ENCODE data around the gene EDC3. TPM values are rescaled to one million over a fixed set of nuclear protein-coding genes. Genes with fewer than 3 reads are reported as not detected.

The EDC3 gene
- total RNA-seq, 1 experiment from 2014 or later: 14.7 TPM

DNA sequence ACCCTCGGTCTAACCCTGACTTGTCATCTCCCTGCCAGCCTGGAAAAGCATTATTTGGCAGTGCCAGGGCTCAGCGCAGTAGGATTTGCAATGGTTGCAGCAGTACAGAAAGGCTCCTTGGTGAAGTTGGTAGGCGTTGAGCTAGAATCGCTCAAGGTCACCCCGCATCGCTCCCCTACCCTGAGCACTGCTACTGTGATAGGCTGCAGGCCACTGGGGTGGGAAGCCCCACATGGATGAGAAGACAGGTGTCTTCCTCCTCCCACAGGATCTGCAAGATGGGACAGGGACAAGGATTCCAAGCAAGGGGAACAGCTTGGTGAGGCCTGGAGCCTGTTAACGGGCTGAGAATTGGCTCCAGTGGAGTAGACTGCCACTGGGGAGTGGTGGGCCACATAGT, 69.5 kb downstream of the EDC3 start:
- H3K9me3 ChIP-seq (ENCODE audit: low read length): no peaks in the 10 kb centered on the region
- H3K79me2 ChIP-seq (ENCODE audit: low read length): peaks cover 22% of the 10 kb centered on the region
- H2AFZ ChIP-seq (ENCODE audit: low read length): no peak overlapping the region

GRCh38 chr15:74625693-74626092, 70.1 kb downstream of the EDC3 start:
- Histone ChIP-seq H3K9me3 (ENCODE audit: low read length) (no peaks in the 10 kb centered on the region), H4K20me1 (ENCODE audit: insufficient read depth, low read depth, low read length) (peaks cover 47% of the 10 kb centered on the region), H3K4me1 (ENCODE audit: low read length) (peaks cover 36% of the 10 kb centered on the region), H3K27ac (ENCODE audit: low read length) (no peak overlapping the region), H2AFZ (ENCODE audit: low read length) (no peak overlapping the region), H3K9ac (ENCODE audit: low read length) (no peak overlapping the region), H3K27me3 (ENCODE audit: low read length) (no peaks in the 10 kb centered on the region), H3K79me2 (ENCODE audit: low read length) (peaks cover 29% of the 10 kb centered on the region), H3K9me2 (replicated peaks; ENCODE audit: insufficient read depth, low read length) (no peaks in the 10 kb centered on the region), H3K4me2 (ENCODE audit: low read depth, low read length, poor library complexity, severe bottlenecking) (no peak overlapping the region), H3K4me3 (ENCODE audit: low read length) (no peak overlapping the region), H3K36me3 (ENCODE audit: insufficient read depth, low read length) (peaks cover 51% of the 10 kb centered on the region; the same call in 1 of the 2 replicates)
- no peak for DNase-seq

More for the DNA sequence above, 69.5 kb downstream of the EDC3 start:
- H3K4me2 ChIP-seq (ENCODE audit: low read depth, low read length, poor library complexity, severe bottlenecking): no peak overlapping the region
- peak overlapping the region; percentile 48; the same call in 1 of the 2 replicates for H3K27ac ChIP-seq (ENCODE audit: low read length)
- H3K36me3 ChIP-seq (ENCODE audit: insufficient read depth, low read length): peaks cover 48% of the 10 kb centered on the region; the same call in 1 of the 2 replicates
- H3K27me3 ChIP-seq (ENCODE audit: low read length): no peaks in the 10 kb centered on the region
- no peaks in the 10 kb centered on the region for H3K9me2 ChIP-seq (replicated peaks; ENCODE audit: insufficient read depth, low read length)
- H3K4me3 ChIP-seq (ENCODE audit: low read length): no peak overlapping the region
- H3K9ac ChIP-seq (ENCODE audit: low read length): peak overlapping the region; percentile 20; the same call in 1 of the 2 replicates
- peaks cover 42% of the 10 kb centered on the region for H4K20me1 ChIP-seq (ENCODE audit: insufficient read depth, low read depth, low read length)
- DNase-seq: no peak
- peaks cover 36% of the 10 kb centered on the region for H3K4me1 ChIP-seq (ENCODE audit: low read length)

DNA sequence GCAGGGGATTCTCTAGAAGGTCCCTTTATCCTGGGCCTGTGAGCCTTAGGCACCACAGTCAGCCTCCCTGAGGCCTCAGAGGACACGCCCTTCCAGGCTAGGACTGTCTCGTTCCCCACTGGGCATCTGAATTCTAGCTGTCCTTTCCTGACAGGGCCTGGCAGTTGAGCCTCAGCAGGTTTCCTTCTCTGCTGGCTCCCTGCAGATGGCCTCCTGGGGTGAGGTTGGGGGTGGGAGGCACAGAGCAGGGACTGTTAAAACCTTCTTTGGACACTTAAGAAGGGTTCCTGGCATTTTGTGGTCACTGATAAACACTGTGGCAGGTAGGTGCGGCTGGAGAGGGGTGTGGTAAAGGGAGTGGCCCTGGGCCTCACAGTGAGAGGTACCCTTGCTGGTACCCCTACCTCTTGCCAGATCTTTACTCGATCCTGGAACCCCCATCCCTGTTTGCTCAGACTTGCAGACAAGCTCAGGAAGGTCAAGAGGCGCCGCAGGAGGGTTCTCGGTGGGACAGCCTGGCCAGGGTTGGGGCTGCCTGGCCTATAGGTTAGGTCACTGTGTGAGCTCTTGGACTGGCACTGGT, 71.7 kb downstream of the EDC3 start:
- no peak overlapping the region for H3K4me2 ChIP-seq (ENCODE audit: low read depth, low read length, poor library complexity, severe bottlenecking)
- H4K20me1 ChIP-seq (ENCODE audit: insufficient read depth, low read depth, low read length): peaks cover 46% of the 10 kb centered on the region
- no peaks in the 10 kb centered on the region for H3K27me3 ChIP-seq (ENCODE audit: low read length)
- no peak for DNase-seq
- H3K27ac ChIP-seq (ENCODE audit: low read length): no peak overlapping the region
- H3K79me2 ChIP-seq (ENCODE audit: low read length): peaks cover 45% of the 10 kb centered on the region
- H3K4me1 ChIP-seq (ENCODE audit: low read length): peaks cover 22% of the 10 kb centered on the region
- H3K9me3 ChIP-seq (ENCODE audit: low read length): no peaks in the 10 kb centered on the region
- no peak overlapping the region for H2AFZ ChIP-seq (ENCODE audit: low read length)
- H3K9ac ChIP-seq (ENCODE audit: low read length): no peak overlapping the region
- H3K9me2 ChIP-seq (replicated peaks; ENCODE audit: insufficient read depth, low read length): no peaks in the 10 kb centered on the region
- H3K36me3 ChIP-seq (ENCODE audit: insufficient read depth, low read length): peaks cover 49% of the 10 kb centered on the region
- H3K4me3 ChIP-seq (ENCODE audit: low read length): no peak overlapping the region

GRCh38 chr15:74622758-74623157, 73.1 kb downstream of the EDC3 start:
- Histone ChIP-seq H4K20me1 (ENCODE audit: insufficient read depth, low read depth, low read length) (peaks cover 60% of the 10 kb centered on the region), H3K4me1 (ENCODE audit: low read length) (peaks cover 22% of the 10 kb centered on the region), H3K9ac (ENCODE audit: low read length) (no peak overlapping the region), H2AFZ (ENCODE audit: low read length) (no peak overlapping the region), H3K27me3 (ENCODE audit: low read length) (no peaks in the 10 kb centered on the region), H3K4me3 (ENCODE audit: low read length) (no peak overlapping the region), H3K79me2 (ENCODE audit: low read length) (peaks cover 58% of the 10 kb centered on the region), H3K27ac (ENCODE audit: low read length) (no peak overlapping the region), H3K9me2 (replicated peaks; ENCODE audit: insufficient read depth, low read length) (no peaks in the 10 kb centered on the region), H3K36me3 (ENCODE audit: insufficient read depth, low read length) (peaks cover 46% of the 10 kb centered on the region), H3K9me3 (ENCODE audit: low read length) (no peaks in the 10 kb centered on the region), H3K4me2 (ENCODE audit: low read depth, low read length, poor library complexity, severe bottlenecking) (no peak overlapping the region)
- DNase-seq: no peak

DNA sequence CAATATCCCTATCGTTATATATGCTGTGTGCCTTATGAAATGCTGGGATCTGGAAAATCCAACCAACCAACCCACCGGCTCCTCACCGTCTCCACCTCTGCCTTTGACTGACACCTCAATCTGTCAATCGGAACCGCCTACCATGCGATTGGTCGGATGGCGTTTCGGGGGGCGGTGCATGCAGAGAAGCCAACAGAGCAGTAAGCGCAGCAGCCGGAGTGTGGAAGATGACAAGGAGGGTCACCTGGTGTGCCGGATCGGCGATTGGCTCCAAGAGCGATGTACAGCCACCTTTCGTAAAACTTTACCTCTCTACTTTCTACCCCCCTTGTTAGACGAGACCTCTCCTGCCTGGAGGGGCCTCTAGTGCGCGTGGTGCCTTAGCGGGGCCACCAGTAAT, 73.9 kb downstream of the EDC3 start:
- no peak overlapping the region for H2AFZ ChIP-seq (ENCODE audit: low read length)
- no peaks in the 10 kb centered on the region for H3K9me2 ChIP-seq (replicated peaks; ENCODE audit: insufficient read depth, low read length)
- no peaks in the 10 kb centered on the region for H3K27me3 ChIP-seq (ENCODE audit: low read length)
- H4K20me1 ChIP-seq (ENCODE audit: insufficient read depth, low read depth, low read length): peaks cover 60% of the 10 kb centered on the region
- no peaks in the 10 kb centered on the region for H3K9me3 ChIP-seq (ENCODE audit: low read length)
- H3K9ac ChIP-seq (ENCODE audit: low read length): no peak overlapping the region
- peaks cover 66% of the 10 kb centered on the region for H3K79me2 ChIP-seq (ENCODE audit: low read length)
- no peak overlapping the region for H3K27ac ChIP-seq (ENCODE audit: low read length)
- peaks cover 46% of the 10 kb centered on the region for H3K36me3 ChIP-seq (ENCODE audit: insufficient read depth, low read length)
- H3K4me1 ChIP-seq (ENCODE audit: low read length): peaks cover 24% of the 10 kb centered on the region
- H3K4me2 ChIP-seq (ENCODE audit: low read depth, low read length, poor library complexity, severe bottlenecking): no peak overlapping the region
- H3K4me3 ChIP-seq (ENCODE audit: low read length): no peak overlapping the region
- DNase-seq: no peak

DNA sequence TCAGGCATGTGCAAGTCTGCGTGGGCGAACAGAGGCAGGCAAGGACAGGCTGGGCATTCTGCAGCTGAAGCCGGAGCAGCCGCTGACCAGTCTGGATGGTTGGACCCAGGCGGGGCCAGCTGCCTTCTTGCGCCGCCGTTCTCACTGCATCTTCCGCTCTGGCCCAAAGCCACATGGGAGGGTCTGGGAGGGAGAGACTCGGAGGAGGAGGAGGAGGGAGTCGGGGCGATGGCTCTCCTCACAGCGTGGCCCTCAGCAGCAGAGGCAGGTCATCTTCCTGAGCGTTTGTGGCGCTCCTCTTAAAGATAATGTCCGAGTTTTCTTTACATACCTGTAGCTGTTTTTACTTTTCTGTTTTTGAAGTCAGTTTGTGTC, 74.3 kb downstream of the EDC3 start:
- Histone ChIP-seq H3K27ac (ENCODE audit: low read length) (no peak overlapping the region), H3K36me3 (ENCODE audit: insufficient read depth, low read length) (peaks cover 45% of the 10 kb centered on the region), H3K27me3 (ENCODE audit: low read length) (no peaks in the 10 kb centered on the region), H4K20me1 (ENCODE audit: insufficient read depth, low read depth, low read length) (peaks cover 63% of the 10 kb centered on the region), H3K9ac (ENCODE audit: low read length) (no peak overlapping the region), H3K9me2 (replicated peaks; ENCODE audit: insufficient read depth, low read length) (no peaks in the 10 kb centered on the region), H3K4me2 (ENCODE audit: low read depth, low read length, poor library complexity, severe bottlenecking) (no peak overlapping the region), H2AFZ (ENCODE audit: low read length) (no peak overlapping the region), H3K9me3 (ENCODE audit: low read length) (no peaks in the 10 kb centered on the region), H3K79me2 (ENCODE audit: low read length) (peaks cover 70% of the 10 kb centered on the region), H3K4me3 (ENCODE audit: low read length) (no peak overlapping the region), H3K4me1 (ENCODE audit: low read length) (peaks cover 24% of the 10 kb centered on the region)
- DNase-seq: no peak

DNA sequence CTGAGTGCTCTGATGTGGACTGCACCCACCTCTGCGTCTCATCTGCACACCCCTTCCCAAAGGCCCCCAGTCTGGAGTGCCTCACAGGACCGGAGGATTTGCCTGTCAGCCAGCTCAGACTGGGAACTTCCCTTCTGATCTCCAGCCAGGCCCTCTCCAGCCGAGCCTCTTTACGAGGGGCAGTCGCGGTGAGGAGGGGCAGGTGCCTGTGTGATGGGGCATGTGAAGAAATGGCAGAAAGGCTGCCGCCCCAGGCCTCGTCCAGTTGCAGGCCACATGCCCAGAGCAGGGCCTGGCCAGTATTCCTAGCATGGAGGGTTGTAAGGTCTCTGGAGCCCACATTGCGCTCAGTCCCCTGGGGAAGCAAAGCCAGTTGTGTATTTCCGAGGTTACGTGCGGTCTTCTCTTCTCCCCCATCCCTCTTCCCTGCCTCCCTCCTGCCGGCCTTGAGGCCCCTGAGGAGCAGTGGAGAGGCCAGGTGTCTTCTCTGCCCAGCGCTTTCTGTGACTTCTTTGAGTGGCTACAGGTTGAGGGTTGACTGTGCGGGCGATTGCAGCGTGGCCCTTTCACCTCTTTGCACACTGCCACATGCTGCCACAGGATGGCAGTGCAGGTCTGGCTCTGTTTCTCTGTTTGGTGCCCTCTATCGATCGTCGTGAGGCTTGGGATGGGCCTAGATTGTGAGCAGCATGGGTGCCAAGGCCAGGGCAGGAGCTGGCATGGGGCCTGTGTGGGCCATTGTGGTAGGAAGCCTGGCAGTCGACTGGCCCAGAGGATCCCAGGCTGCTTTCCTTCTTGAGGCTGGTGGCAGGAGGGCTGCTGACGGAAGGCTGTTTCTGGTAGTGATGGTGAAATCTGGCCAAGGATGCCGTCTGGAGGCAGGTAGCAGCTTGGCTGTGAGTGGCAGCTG, 74.9 kb downstream of the EDC3 start:
- Histone ChIP-seq H3K9ac (ENCODE audit: low read length) (peak overlapping the region; percentile 24; the same call in 1 of the 2 replicates), H2AFZ (ENCODE audit: low read length) (no peak overlapping the region), H3K4me2 (ENCODE audit: low read depth, low read length, poor library complexity, severe bottlenecking) (no peak overlapping the region), H3K9me3 (ENCODE audit: low read length) (no peaks in the 10 kb centered on the region), H3K27me3 (ENCODE audit: low read length) (no peaks in the 10 kb centered on the region), H4K20me1 (ENCODE audit: insufficient read depth, low read depth, low read length) (peaks cover 64% of the 10 kb centered on the region), H3K9me2 (replicated peaks; ENCODE audit: insufficient read depth, low read length) (no peaks in the 10 kb centered on the region), H3K27ac (ENCODE audit: low read length) (no peak overlapping the region), H3K4me3 (ENCODE audit: low read length) (no peak overlapping the region), H3K36me3 (ENCODE audit: insufficient read depth, low read length) (peaks cover 39% of the 10 kb centered on the region), H3K4me1 (ENCODE audit: low read length) (peaks cover 17% of the 10 kb centered on the region), H3K79me2 (ENCODE audit: low read length) (peaks cover 77% of the 10 kb centered on the region)
- peak; percentile 92 for DNase-seq

GRCh38 chr15:74619916-74620635, 75.7 kb downstream of the EDC3 start:
- no peak overlapping the region for H3K27ac ChIP-seq (ENCODE audit: low read length)
- H3K36me3 ChIP-seq (ENCODE audit: insufficient read depth, low read length): peaks cover 37% of the 10 kb centered on the region
- H4K20me1 ChIP-seq (ENCODE audit: insufficient read depth, low read depth, low read length): peaks cover 64% of the 10 kb centered on the region
- no peaks in the 10 kb centered on the region for H3K9me2 ChIP-seq (replicated peaks; ENCODE audit: insufficient read depth, low read length)
- no peak overlapping the region for H3K4me2 ChIP-seq (ENCODE audit: low read depth, low read length, poor library complexity, severe bottlenecking)
- H3K4me1 ChIP-seq (ENCODE audit: low read length): peaks cover 18% of the 10 kb centered on the region
- no peak overlapping the region for H3K4me3 ChIP-seq (ENCODE audit: low read length)
- H2AFZ ChIP-seq (ENCODE audit: low read length): no peak overlapping the region
- no peak for DNase-seq
- no peaks in the 10 kb centered on the region for H3K9me3 ChIP-seq (ENCODE audit: low read length)
- H3K79me2 ChIP-seq (ENCODE audit: low read length): peaks cover 80% of the 10 kb centered on the region
- no peak overlapping the region for H3K9ac ChIP-seq (ENCODE audit: low read length)
- H3K27me3 ChIP-seq (ENCODE audit: low read length): no peaks in the 10 kb centered on the region
